Lung (tissue), 12 donors: Measurements from ENCODE around the gene SLC44A2. TPM values are rescaled to one million over a fixed set of nuclear protein-coding genes. Genes with fewer than 3 reads are reported as not detected.

ENCODE experiments used
- ATAC-seq: fragments of 200-7000 bp; cut with Tn5 transposase; one replicate; pipeline ENCODE4 v1.9.1; 2020; ENCODE audit warnings: moderate number of reproducible peaks; ENCODE audit not compliant: insufficient read depth, low FRiP score
- DNase-seq, 3 donors: peaks; one replicate each; pipeline ENCODE4 v3.0.0-alpha.2; 2013 to 2017
- H3K27ac ChIP-seq, 2 donors: one replicate each; pipeline ENCODE4 v1.5.1; 2013; ENCODE audit warnings: mild to moderate bottlenecking in 2 of 2, moderate library complexity in 2 of 2, control low read depth in 1 of 2, inconsistent platforms in 1 of 2, low read depth in 1 of 2, low read length in 1 of 2
- H3K27me3 ChIP-seq, 3 donors: one replicate each; pipeline ENCODE4 v1.5.1; 2013; ENCODE audit warnings: low read length in 2 of 3; ENCODE audit not compliant: control insufficient read depth in 3 of 3, insufficient read depth in 3 of 3
- H3K36me3 ChIP-seq, 4 donors: one replicate each; pipeline ENCODE4 v1.5.1; 2013; ENCODE audit warnings: low read length in 4 of 4, mild to moderate bottlenecking in 1 of 4, moderate library complexity in 1 of 4; ENCODE audit not compliant: control insufficient read depth in 4 of 4, insufficient read depth in 4 of 4
- H3K4me1 ChIP-seq, 5 donors: one replicate each; pipeline ENCODE4 v1.5.1; 2013; ENCODE audit warnings: low read length in 5 of 5, mild to moderate bottlenecking in 2 of 5, moderate library complexity in 1 of 5; ENCODE audit not compliant: control insufficient read depth in 5 of 5, insufficient read depth in 5 of 5
- H3K4me3 ChIP-seq: one replicate; pipeline ENCODE4 v1.5.1; 2013; ENCODE audit warnings: mild to moderate bottlenecking, control low read depth, moderate library complexity
- H3K9ac ChIP-seq, 2 donors: one replicate each; pipeline ENCODE4 v1.5.1; 2013; ENCODE audit warnings: low read length in 2 of 2, control low read depth in 1 of 2; ENCODE audit not compliant: insufficient read depth in 1 of 2
- H3K9me3 ChIP-seq, 4 donors: one replicate each; pipeline ENCODE4 v1.5.1; 2013; ENCODE audit warnings: low read length in 3 of 4, mild to moderate bottlenecking in 1 of 4, moderate library complexity in 1 of 4; ENCODE audit not compliant: control insufficient read depth in 4 of 4, insufficient read depth in 3 of 4
- WGBS, 2 donors: extraction: QIAGEN DNeasy Blood & Tissue Kit; methylation state at CpG; one replicate each; pipeline ENCODE4 v1.1.7; 2013; 5-methylcytosine and 5-hydroxymethylcytosine counted together
- polyA plus RNA-seq, 2 donors: library from polyadenylated mRNA; stranded (reverse); fragments of 200-250 nt; gene quantifications; one replicate each; pipeline ENCODE4 v1.2.1, GENCODE V29; 2013
- total RNA-seq, 2 donors: library from RNA; depleted of rRNA in 1 of 2; stranded (reverse); fragments of >200 nt in 1 of 2; gene quantifications; one replicate each; pipeline ENCODE4 v1.2.1, GENCODE V29; 2014 to 2021
- TF ChIP-seq, protein P1 (sequence below): IDR thresholded peaks from 2 replicates; pipeline ENCODE4 v1.5.1; 2012; ENCODE audit warnings: mild to moderate bottlenecking; ENCODE audit errors: control extremely low read depth, extremely low read depth
- donor health status: control.
- donor health status: control.
- donor health status: Bipolar disorder and iron deficiency.
- donor health status: healthy.
- donor health status: DM: yes; HTN: yes; CAD: no.

The SLC44A2 gene
- total and polyA plus RNA-seq, 4 donors = 83.6 to 173 (median 118) TPM

GRCh38 chr19:10643172-10643967, 18.0 kb downstream of the SLC44A2 start:
- Histone ChIP-seq H3K4me3 (no peak overlapping the region), H3K4me1 (peaks cover 0 to 26% (median 5%) of the 10 kb centered on the region in 5 donors), H3K27me3 (no peaks in the 10 kb centered on the region), H3K9me3 (no peaks in the 10 kb centered on the region), H3K36me3 (peaks cover 2 to 28% (median 17%) of the 10 kb centered on the region in 4 donors), H3K27ac (peak overlapping the region in 1 of 2 donors; percentile 80), H3K9ac (no peak overlapping the region)
- DNase-seq (peak; percentile 26 to 41 (median 28)), ATAC-seq (no peak)
- 46 to 51% methylated on average over 21 of the region's 21 CpGs for WGBS, 2 donors
- TF ChIP-seq, protein P1, sequence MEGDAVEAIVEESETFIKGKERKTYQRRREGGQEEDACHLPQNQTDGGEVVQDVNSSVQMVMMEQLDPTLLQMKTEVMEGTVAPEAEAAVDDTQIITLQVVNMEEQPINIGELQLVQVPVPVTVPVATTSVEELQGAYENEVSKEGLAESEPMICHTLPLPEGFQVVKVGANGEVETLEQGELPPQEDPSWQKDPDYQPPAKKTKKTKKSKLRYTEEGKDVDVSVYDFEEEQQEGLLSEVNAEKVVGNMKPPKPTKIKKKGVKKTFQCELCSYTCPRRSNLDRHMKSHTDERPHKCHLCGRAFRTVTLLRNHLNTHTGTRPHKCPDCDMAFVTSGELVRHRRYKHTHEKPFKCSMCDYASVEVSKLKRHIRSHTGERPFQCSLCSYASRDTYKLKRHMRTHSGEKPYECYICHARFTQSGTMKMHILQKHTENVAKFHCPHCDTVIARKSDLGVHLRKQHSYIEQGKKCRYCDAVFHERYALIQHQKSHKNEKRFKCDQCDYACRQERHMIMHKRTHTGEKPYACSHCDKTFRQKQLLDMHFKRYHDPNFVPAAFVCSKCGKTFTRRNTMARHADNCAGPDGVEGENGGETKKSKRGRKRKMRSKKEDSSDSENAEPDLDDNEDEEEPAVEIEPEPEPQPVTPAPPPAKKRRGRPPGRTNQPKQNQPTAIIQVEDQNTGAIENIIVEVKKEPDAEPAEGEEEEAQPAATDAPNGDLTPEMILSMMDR = no peak

DNA sequence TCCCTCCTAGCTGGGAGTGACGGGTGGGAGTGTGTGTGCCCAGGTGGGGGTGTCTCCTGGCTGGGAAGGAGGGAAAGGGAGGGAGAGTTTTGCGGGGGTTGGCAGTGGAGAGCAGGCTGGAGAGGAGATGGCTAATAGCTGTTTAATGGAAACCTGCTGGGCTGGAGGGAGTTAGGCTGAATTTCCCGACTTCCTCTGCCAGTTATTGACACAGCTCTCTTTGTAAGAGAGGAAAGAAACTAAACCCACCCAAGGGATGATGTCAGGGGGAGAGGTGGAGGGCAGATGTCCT, 18.6 kb downstream of the SLC44A2 start:
- WGBS, 2 donors = 18 to 58% methylated on average over 3 of the region's 3 CpGs
- no peaks in the 10 kb centered on the region for H3K9me3 ChIP-seq
- H3K4me3 ChIP-seq = no peak overlapping the region
- no peak overlapping the region for H3K9ac ChIP-seq
- peaks cover 0 to 26% (median 5%) of the 10 kb centered on the region in 5 donors for H3K4me1 ChIP-seq
- H3K27me3 ChIP-seq = no peaks in the 10 kb centered on the region
- ATAC-seq (no peak), DNase-seq (peak; percentile 48 to 59 (median 55))
- TF ChIP-seq, protein P1 = no peak
- peaks cover 2 to 28% (median 17%) of the 10 kb centered on the region in 4 donors for H3K36me3 ChIP-seq
- H3K27ac ChIP-seq = peak overlapping the region in 1 of 2 donors; percentile 80

- ATAC-seq (peak; percentile 89), DNase-seq (peak; percentile 86 to 87 (median 86))
- H3K4me1 ChIP-seq = peaks cover 0 to 26% (median 5%) of the 10 kb centered on the region in 5 donors
- WGBS, 2 donors = 14 to 20% methylated on average over 14 of the region's 14 CpGs
- H3K9ac ChIP-seq = no peak overlapping the region
- peaks cover 2 to 23% (median 16%) of the 10 kb centered on the region in 4 donors for H3K36me3 ChIP-seq
- H3K9me3 ChIP-seq = no peaks in the 10 kb centered on the region
- TF ChIP-seq, protein P1 = peak; percentile 99
- peak overlapping the region in 1 of 2 donors; percentile 80 for H3K27ac ChIP-seq
- no peaks in the 10 kb centered on the region for H3K27me3 ChIP-seq
- H3K4me3 ChIP-seq = no peak overlapping the region
These were observed 19.1 kb downstream of the SLC44A2 start for GRCh38 chr19:10644260-10645007.
